DOHH2 (cell line): ENCODE measurements around the gene KCNJ14.
A peak's percentile ranks its signal among the peaks of the same experiment; 100 is the strongest.

Experiments
- H3F3A ChIP-seq: fragments of 200-600 bp; sonication (generic), shearing (Covaris generic); 2 replicates; pipeline ENCODE4 v1.6.0; 2016; ENCODE audit warnings: antibody characterized with exemption, mild to moderate bottlenecking; ENCODE audit not compliant: control insufficient read depth, insufficient read depth
- H3K27ac ChIP-seq: fragments of 200-600 bp; sonication (generic); 2 replicates; pipeline ENCODE4 v1.5.1; 2014; ENCODE audit warnings: low read depth, mild to moderate bottlenecking, low read length, moderate library complexity
- H3K27me3 ChIP-seq: fragments of 200-600 bp; sonication (generic); 2 replicates; pipeline ENCODE4 v1.6.1; 2014; ENCODE audit warnings: mild to moderate bottlenecking, low read length, mixed read lengths; ENCODE audit not compliant: control insufficient read depth
- H3K36me3 ChIP-seq: fragments of 200-600 bp; sonication (generic); 2 replicates; pipeline ENCODE4 v1.6.1; 2014; ENCODE audit warnings: mild to moderate bottlenecking, low read length, moderate library complexity, mixed read lengths; ENCODE audit not compliant: control insufficient read depth
- H3K4me1 ChIP-seq: fragments of 200-600 bp; sonication (generic); 2 replicates; pipeline ENCODE4 v1.6.1; 2014; ENCODE audit warnings: mild to moderate bottlenecking, low read length, mixed read lengths; ENCODE audit not compliant: control insufficient read depth
- H3K4me2 ChIP-seq: fragments of 200-600 bp; sonication (generic); 2 replicates; pipeline ENCODE4 v1.6.0; 2014; ENCODE audit warnings: mild to moderate bottlenecking, low read length, moderate library complexity
- H3K4me3 ChIP-seq: fragments of 200-600 bp; sonication (generic); 2 replicates; pipeline ENCODE4 v1.5.1; 2014; ENCODE audit warnings: mild to moderate bottlenecking, low read length, mixed read lengths
- H3K79me2 ChIP-seq: fragments of 200-600 bp; sonication (generic); 2 replicates; pipeline ENCODE4 v1.6.1; 2014; ENCODE audit warnings: mild to moderate bottlenecking, low read length, mixed read lengths; ENCODE audit not compliant: control insufficient read depth
- H3K9me2 ChIP-seq: fragments of 200-600 bp; sonication (generic); replicated peaks from 2 replicates; pipeline ENCODE4 v1.6.1; 2014; ENCODE audit warnings: mild to moderate bottlenecking, low read length, mixed read lengths; ENCODE audit not compliant: control insufficient read depth
- H3K9me3 ChIP-seq: fragments of 200-600 bp; sonication (generic); 2 replicates; pipeline ENCODE4 v1.6.1; 2014; ENCODE audit warnings: antibody characterized with exemption, low read length, mixed read lengths; ENCODE audit not compliant: control insufficient read depth, insufficient read depth
- H4K20me1 ChIP-seq: fragments of 200-600 bp; sonication (generic); 2 replicates; pipeline ENCODE4 v1.6.0; 2014; ENCODE audit warnings: low read depth, mild to moderate bottlenecking, antibody characterized with exemption, low read length, moderate library complexity; ENCODE audit not compliant: control insufficient read depth, insufficient read depth
- CTCF ChIP-seq: fragments of 200-600 bp; sonication (generic); IDR thresholded peaks from one replicate; pipeline ENCODE4 v1.5.1; 2014; ENCODE audit warnings: antibody characterized with exemption, mild to moderate bottlenecking, low read depth, low read length; ENCODE audit not compliant: poor library complexity, severe bottlenecking
- EZH2phosphoT487 ChIP-seq: fragments of 200-600 bp; sonication (generic); IDR thresholded peaks from 2 replicates; pipeline ENCODE4 v1.6.1; 2017; ENCODE audit warnings: borderline replicate concordance, mild to moderate bottlenecking, antibody characterized with exemption, low read length, moderate library complexity, mixed read lengths

The KCNJ14 gene

DNA sequence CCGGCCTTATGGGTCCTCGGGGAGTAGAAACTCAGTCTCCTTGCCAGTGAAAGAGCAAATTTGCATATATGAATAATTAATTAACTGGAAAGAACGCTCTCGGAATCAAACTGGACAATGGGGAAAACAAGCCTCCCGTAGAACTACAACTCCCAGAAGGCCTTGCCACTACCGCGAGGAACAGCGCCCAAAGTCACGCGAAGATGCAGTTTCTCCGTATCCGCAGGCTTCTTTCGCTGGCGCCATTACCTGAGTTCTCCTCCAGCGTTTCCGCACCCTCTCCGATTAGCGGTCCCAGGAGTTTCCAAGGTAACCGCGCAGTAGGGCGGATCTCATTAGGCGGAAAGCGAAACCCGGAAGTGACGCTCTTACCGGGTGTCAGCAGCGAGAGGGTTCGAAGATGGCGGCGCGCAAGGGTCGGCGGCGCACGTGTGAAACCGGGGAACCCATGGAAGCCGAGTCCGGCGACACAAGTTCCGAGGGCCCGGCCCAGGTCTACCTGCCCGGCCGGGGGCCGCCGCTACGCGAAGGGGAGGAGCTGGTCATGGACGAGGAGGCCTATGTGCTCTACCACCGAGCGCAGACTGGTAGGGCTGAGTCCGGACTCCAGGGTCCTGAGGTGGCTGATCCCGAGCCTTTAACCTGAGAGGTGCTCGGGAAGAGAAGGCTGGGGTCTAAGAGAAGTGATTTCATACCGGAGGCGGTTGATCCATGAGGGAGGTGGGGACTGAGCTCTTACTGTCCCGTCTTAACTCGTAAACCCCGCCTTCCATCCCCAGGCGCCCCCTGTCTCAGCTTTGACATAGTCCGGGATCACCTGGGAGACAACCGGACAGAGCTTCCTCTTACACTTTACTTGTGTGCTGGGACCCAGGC, 9.5 kb upstream of the KCNJ14 start, which contains the start of gene GRWD1:
Gene GRWD1, plus strand, starts transcription at position 378 of the 876 bp plus-strand sequence. Its CDS starts 23 bp downstream, at position 401.
- TF ChIP-seq CTCF = peak; percentile 40
- TF ChIP-seq EZH2phosphoT487 = no peak
- peaks cover 25% of the 10 kb centered on the region for H3K4me1 ChIP-seq
- H4K20me1 ChIP-seq = peaks cover 9% of the 10 kb centered on the region; the same call in 1 of the 2 replicates
- no peaks in the 10 kb centered on the region for H3K9me2 ChIP-seq
- H3K4me3 ChIP-seq = peak within 1 kb of the TSS; percentile 78
- peaks cover 5% of the 10 kb centered on the region; the same call in 1 of the 2 replicates for H3F3A ChIP-seq
- H3K27ac ChIP-seq = peak within 1 kb of the TSS; percentile 85
- H3K9me3 ChIP-seq = no peaks in the 10 kb centered on the region
- H3K4me2 ChIP-seq = peak within 1 kb of the TSS; percentile 86
- peaks cover 39% of the 10 kb centered on the region for H3K79me2 ChIP-seq
- no peaks in the 10 kb centered on the region for H3K27me3 ChIP-seq
- peaks cover 42% of the 10 kb centered on the region for H3K36me3 ChIP-seq

- H3K9me3 ChIP-seq = no peaks in the 10 kb centered on the region
- no peaks in the 10 kb centered on the region for H3K9me2 ChIP-seq
- peak overlapping the region; percentile 86 for H3K4me2 ChIP-seq
- peaks cover 5% of the 10 kb centered on the region; the same call in 1 of the 2 replicates for H3F3A ChIP-seq
- no peaks in the 10 kb centered on the region for H3K27me3 ChIP-seq
- peak overlapping the region; percentile 85 for H3K27ac ChIP-seq
- peaks cover 49% of the 10 kb centered on the region for H3K36me3 ChIP-seq
- H4K20me1 ChIP-seq = peaks cover 9% of the 10 kb centered on the region; the same call in 1 of the 2 replicates
- no peak for TF ChIP-seq EZH2phosphoT487
- no peak for TF ChIP-seq CTCF
- peak overlapping the region; percentile 78 for H3K4me3 ChIP-seq
- H3K4me1 ChIP-seq = peaks cover 25% of the 10 kb centered on the region
- peaks cover 41% of the 10 kb centered on the region for H3K79me2 ChIP-seq
Measured at GRCh38 chr19:48446579-48446978, 8.8 kb upstream of the KCNJ14 start.

GRCh38 chr19:48448563-48448962, 6.8 kb upstream of the KCNJ14 start:
- peaks cover 25% of the 10 kb centered on the region for H3K4me1 ChIP-seq
- peaks cover 9% of the 10 kb centered on the region; the same call in 1 of the 2 replicates for H4K20me1 ChIP-seq
- H3K79me2 ChIP-seq = peaks cover 52% of the 10 kb centered on the region
- no peaks in the 10 kb centered on the region for H3K9me3 ChIP-seq
- peaks cover 67% of the 10 kb centered on the region for H3K36me3 ChIP-seq
- TF ChIP-seq CTCF = no peak
- TF ChIP-seq EZH2phosphoT487 = no peak
- H3K27ac ChIP-seq = no peak overlapping the region
- H3F3A ChIP-seq = peaks cover 5% of the 10 kb centered on the region; the same call in 1 of the 2 replicates
- no peaks in the 10 kb centered on the region for H3K27me3 ChIP-seq
- no peaks in the 10 kb centered on the region for H3K9me2 ChIP-seq
- no peak overlapping the region for H3K4me3 ChIP-seq
- H3K4me2 ChIP-seq = no peak overlapping the region
